Activated T-helper 17 cell treated with anti-CD3 and anti-CD28 coated beads, Interleukin-2, amount 50 U/mL, for 72 hours (primary cell): ENCODE results near the gene FOXD2. TPM values are rescaled to one million over a fixed set of nuclear protein-coding genes. Genes with fewer than 3 reads are reported as not detected.

ENCODE experiments used
- ATAC-seq: fragments of 150-1000 bp; cut with Tn5 transposase; replicated peaks from 2 replicates; pipeline ENCODE4 v1.10.0; 2021; ENCODE audit warnings: mild to moderate bottlenecking, moderate library complexity
- H3K27ac Mint-ChIP-seq: one replicate; pipeline ENCODE4 v1.8.0; 2022; ENCODE audit warnings: mixed read lengths
- H3K27me3 Mint-ChIP-seq: one replicate; pipeline ENCODE4 v1.8.0; 2022; ENCODE audit warnings: mixed read lengths
- H3K36me3 Mint-ChIP-seq: one replicate; pipeline ENCODE4 v1.8.0; 2022; ENCODE audit warnings: low read depth, mild to moderate bottlenecking, mixed read lengths
- H3K4me1 Mint-ChIP-seq: one replicate; pipeline ENCODE4 v1.8.0; 2022; ENCODE audit warnings: mixed read lengths
- H3K4me3 Mint-ChIP-seq: one replicate; pipeline ENCODE4 v1.8.0; 2022; ENCODE audit warnings: mild to moderate bottlenecking, mixed read lengths
- H3K9me3 Mint-ChIP-seq: one replicate; pipeline ENCODE4 v1.8.0; 2022; ENCODE audit warnings: mixed read lengths
- total RNA-seq, 2 donors: library from RNA; stranded (reverse); gene quantifications; one replicate each; pipeline ENCODE4 v1.2.3, GENCODE V29; 2022

FOXD2 gene
- total RNA-seq, 2 donors from 2014 or later, result 0.19 to 0.29 TPM

DNA sequence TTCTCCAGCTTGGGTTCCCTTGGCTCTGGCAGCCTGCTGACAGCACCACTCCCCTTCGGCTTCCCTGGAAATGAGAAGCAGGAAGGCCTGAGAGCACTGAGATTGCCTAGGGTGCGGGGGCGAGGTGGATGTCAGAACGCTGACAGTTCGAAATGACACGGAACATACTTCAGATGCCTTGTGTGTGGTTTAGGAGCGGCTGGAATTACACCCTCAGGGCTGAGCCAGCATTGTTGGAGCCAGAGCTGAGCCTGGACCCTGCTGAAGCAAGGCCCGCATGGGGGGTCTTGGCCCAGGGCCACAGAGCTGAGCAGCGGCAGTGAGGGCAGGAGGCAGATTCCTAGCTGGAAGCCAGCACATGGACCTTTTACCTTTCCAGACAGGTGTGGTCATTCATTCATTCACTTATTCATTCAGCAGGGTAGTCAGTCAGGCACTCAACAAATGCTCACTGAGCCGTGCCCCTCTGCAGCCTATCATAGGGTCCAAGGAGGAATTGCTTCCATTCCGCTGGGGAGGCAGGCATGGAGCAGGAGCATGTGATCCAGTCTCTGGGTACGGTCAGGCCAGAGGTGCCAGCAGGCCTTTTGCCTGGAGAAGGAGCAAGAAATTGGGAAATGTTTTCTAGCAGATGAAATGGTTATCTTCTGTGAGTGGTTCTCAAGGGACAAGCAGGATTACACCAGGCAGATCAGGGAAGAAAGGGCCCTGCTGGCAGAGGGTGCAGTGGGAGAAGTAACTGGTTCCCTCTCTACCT, 28.4 kb upstream of the FOXD2 start:
- Mint-ChIP-seq H3K4me1 (no peaks in the 10 kb centered on the region), H3K4me3 (no peak overlapping the region), H3K27me3 (peaks cover 10% of the 10 kb centered on the region), H3K27ac (no peak overlapping the region), H3K36me3 (no peaks in the 10 kb centered on the region), H3K9me3 (no peaks in the 10 kb centered on the region)
- ATAC-seq, result no peak

GRCh38 chr1:47410068-47410455, 27.8 kb upstream of the FOXD2 start:
- Mint-ChIP-seq H3K4me3 (no peak overlapping the region), H3K36me3 (no peaks in the 10 kb centered on the region), H3K4me1 (no peaks in the 10 kb centered on the region), H3K27ac (no peak overlapping the region), H3K9me3 (no peaks in the 10 kb centered on the region), H3K27me3 (peaks cover 9% of the 10 kb centered on the region)
- no peak for ATAC-seq

DNA sequence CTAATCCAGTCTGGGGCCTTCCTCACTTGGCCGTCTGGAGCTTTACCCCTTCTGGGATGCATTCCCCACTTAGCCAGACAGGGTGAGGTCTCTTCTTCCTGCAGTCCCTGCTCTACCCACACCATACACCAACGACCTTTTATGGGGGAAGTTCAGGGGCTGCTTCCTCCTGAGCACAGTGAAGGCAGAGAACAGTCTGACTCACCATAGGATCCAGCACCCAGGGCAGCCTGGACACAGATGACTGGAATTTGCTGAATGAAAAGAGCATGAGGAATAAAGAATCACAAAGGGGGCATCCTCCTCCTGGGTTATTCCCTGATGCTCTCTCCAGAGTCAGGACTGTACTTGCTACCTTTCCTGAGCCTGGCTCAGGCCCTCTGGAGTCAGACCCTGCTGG, 26.4 kb upstream of the FOXD2 start:
- Mint-ChIP-seq H3K9me3 (no peaks in the 10 kb centered on the region), H3K27ac (no peak overlapping the region), H3K4me3 (no peak overlapping the region), H3K36me3 (no peaks in the 10 kb centered on the region), H3K4me1 (no peaks in the 10 kb centered on the region), H3K27me3 (peaks cover 17% of the 10 kb centered on the region)
- no peak for ATAC-seq

- H3K27me3 Mint-ChIP-seq, result peaks cover 21% of the 10 kb centered on the region
- peaks cover 2% of the 10 kb centered on the region for H3K4me1 Mint-ChIP-seq
- no peak for ATAC-seq
- H3K36me3 Mint-ChIP-seq, result peaks cover 3% of the 10 kb centered on the region
- no peaks in the 10 kb centered on the region for H3K9me3 Mint-ChIP-seq
- no peak overlapping the region for H3K27ac Mint-ChIP-seq
- H3K4me3 Mint-ChIP-seq, result no peak overlapping the region
Observed at GRCh38 chr1:47412437-47412836, 25.4 kb upstream of the FOXD2 start.

DNA sequence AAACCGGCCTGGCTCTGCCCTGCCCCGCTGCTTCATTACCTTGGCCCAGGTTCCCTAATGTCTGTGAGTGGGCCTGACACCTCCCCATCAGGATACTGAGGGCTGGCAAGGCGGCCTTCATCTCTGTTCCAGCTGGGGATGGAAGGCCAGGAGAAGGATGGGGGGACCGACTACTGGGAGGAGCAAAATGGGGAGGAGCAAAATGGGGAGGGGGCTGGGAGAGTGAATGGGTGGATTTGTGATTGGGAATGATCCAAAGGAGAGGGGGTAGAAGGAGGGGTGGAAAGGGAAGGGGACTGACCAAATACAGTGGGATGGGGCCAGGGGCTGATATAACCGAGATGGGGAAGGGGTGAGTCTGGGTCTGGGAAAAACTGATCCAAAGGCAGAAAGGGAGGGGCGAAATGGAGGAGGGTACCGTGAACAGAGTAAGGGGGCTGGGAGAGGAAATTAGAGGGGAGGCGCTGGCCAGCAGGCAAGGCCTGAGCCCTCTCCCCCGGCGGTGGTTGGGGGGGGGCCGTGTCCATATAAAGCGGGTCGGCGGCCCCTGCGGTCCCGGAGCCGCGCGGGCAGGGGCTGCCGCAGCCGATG, 22.0 kb upstream of the FOXD2 start, which contains the start of gene FOXE3:
FOXE3 (plus strand) TSS at position 558 of the 591 bp plus-strand sequence; CDS start at position 589, 31 bp downstream.
- Mint-ChIP-seq H3K9me3 (no peaks in the 10 kb centered on the region), H3K4me3 (peak within 1 kb of the TSS; percentile 44), H3K4me1 (peaks cover 7% of the 10 kb centered on the region), H3K27ac (no peak within 1 kb of the TSS), H3K36me3 (peaks cover 10% of the 10 kb centered on the region), H3K27me3 (peaks cover 32% of the 10 kb centered on the region)
- no peak for ATAC-seq

DNA sequence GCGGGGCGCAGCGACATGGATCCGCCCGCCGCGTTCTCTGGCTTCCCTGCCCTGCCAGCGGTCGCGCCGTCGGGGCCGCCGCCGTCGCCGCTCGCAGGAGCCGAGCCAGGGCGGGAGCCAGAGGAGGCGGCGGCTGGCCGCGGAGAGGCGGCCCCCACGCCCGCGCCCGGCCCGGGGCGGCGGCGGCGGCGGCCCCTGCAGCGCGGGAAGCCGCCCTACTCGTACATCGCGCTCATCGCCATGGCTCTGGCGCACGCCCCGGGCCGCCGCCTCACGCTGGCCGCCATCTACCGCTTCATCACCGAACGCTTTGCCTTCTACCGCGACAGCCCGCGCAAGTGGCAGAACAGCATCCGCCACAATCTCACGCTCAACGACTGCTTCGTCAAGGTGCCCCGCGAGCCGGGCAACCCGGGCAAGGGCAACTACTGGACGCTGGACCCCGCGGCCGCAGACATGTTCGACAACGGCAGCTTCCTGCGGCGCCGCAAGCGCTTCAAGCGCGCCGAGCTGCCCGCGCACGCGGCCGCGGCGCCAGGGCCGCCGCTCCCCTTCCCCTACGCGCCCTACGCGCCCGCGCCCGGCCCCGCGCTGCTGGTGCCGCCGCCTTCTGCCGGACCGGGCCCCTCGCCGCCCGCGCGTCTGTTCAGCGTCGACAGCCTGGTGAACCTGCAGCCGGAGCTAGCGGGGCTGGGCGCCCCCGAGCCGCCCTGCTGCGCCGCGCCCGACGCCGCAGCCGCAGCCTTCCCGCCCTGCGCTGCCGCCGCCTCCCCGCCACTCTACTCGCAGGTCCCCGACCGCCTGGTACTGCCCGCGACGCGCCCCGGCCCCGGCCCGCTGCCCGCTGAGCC, 21.3 kb upstream of the FOXD2 start:
- Mint-ChIP-seq H3K36me3 (peaks cover 10% of the 10 kb centered on the region), H3K27me3 (peaks cover 32% of the 10 kb centered on the region), H3K27ac (no peak overlapping the region), H3K4me3 (peak overlapping the region; percentile 44), H3K4me1 (peaks cover 7% of the 10 kb centered on the region), H3K9me3 (no peaks in the 10 kb centered on the region)
- ATAC-seq, result peak; percentile 39

DNA sequence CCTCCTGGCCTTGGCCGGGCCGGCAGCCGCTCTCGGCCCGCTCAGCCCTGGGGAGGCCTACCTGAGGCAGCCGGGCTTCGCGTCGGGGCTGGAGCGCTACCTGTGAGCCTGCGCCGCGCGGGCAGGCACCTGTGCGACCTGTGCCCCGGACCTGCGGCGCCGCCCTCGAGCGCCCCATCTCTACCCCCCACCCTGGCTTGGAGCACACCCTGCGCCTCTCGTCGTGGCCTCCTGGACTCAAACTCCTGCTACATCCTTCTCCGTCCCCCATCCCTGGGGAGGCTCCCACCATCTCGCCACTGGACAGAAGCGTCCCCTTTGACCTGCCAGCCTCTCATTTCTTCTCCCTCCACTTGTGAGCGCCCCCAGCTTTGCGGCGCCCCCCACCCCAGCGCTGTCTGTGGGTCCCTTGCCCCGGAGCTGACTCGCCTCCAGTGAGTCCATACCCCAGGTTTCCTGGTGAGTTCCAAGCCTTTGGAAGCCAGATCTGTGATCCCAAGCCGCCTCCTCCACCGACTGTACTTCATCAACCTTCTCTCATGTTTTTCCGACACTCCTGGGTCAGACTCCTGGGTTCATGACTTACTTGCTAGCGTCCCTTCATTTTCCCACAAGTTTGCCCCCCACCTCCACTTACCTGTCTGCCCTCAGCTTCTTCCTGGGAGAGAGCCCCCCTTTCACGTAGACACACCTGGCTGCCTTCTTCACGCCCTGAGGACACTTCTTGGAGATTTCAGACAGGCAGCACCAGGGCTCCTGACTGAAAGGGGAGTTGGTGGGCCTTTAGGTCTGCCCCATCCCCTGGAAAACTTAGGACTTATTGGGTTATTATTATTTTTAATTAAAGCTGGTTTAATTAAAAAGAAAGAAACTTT, 20.4 kb upstream of the FOXD2 start:
- Mint-ChIP-seq H3K4me3 (peak overlapping the region; percentile 55), H3K9me3 (no peaks in the 10 kb centered on the region), H3K36me3 (peaks cover 10% of the 10 kb centered on the region), H3K4me1 (peaks cover 7% of the 10 kb centered on the region), H3K27ac (no peak overlapping the region), H3K27me3 (peaks cover 32% of the 10 kb centered on the region)
- ATAC-seq, result no peak

DNA sequence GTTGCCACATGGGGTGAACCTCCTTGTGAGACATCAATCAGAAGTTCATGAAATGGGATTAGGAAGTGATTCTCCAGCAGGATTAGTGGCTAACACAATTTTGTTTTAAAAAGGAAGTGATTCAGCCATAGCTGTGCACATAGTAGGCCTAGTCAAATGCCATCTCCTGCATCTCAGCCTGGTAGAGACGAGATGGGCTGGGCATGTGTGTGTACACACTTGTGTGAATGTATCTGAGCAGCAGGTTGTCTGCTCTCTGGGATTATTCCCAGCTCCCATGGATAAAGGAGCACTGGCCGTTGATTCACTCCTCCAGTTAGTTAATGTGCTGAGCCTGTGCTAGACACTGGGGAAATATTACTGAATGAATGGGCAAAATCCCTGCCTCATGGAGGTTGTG, 19.7 kb upstream of the FOXD2 start:
- Mint-ChIP-seq H3K9me3 (no peaks in the 10 kb centered on the region), H3K4me1 (peaks cover 7% of the 10 kb centered on the region), H3K36me3 (peaks cover 10% of the 10 kb centered on the region), H3K4me3 (peak overlapping the region; percentile 55), H3K27ac (no peak overlapping the region), H3K27me3 (peaks cover 32% of the 10 kb centered on the region)
- no peak for ATAC-seq

DNA sequence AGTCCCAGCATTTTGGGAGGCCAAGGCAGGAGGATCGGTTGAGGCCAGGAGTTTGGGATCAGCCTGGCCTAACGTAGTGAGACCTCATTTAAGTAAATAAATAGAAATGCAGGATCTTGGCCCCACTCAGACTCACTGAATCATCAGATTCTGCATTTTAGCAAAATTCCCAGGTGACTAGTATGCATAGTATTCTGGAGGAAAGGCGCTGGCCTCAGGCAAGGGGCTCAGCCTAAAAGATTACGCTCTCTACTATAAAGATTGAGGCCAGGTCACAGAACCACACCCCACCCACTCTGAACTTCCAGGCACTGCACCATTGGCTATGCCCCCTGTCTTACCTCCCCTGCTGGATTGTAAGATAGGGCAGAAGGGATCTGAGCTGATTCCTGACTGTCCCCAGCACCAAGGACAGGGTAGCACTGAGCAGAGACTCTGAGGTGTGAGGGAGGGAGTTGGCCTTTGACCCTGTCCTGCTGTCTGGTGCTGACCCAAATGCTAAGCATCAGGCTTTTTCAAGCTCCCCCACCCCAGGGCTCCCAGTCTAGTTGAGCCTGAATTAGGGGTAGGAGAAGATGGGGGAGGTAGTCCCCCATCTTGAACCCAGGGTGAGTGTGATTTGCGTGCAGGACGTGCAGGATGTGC, 19.0 kb upstream of the FOXD2 start:
- no peaks in the 10 kb centered on the region for H3K9me3 Mint-ChIP-seq
- H3K4me1 Mint-ChIP-seq, result peaks cover 7% of the 10 kb centered on the region
- peaks cover 10% of the 10 kb centered on the region for H3K36me3 Mint-ChIP-seq
- H3K4me3 Mint-ChIP-seq, result no peak overlapping the region
- H3K27ac Mint-ChIP-seq, result no peak overlapping the region
- H3K27me3 Mint-ChIP-seq, result peaks cover 32% of the 10 kb centered on the region
- ATAC-seq, result no peak

- H3K36me3 Mint-ChIP-seq, result peaks cover 10% of the 10 kb centered on the region
- peaks cover 7% of the 10 kb centered on the region for H3K4me1 Mint-ChIP-seq
- H3K9me3 Mint-ChIP-seq, result no peaks in the 10 kb centered on the region
- H3K4me3 Mint-ChIP-seq, result no peak overlapping the region
- ATAC-seq, result no peak
- H3K27me3 Mint-ChIP-seq, result peaks cover 20% of the 10 kb centered on the region
- no peak overlapping the region for H3K27ac Mint-ChIP-seq
Observed at GRCh38 chr1:47420547-47420946, 17.3 kb upstream of the FOXD2 start.

GRCh38 chr1:47423872-47424271, 14.0 kb upstream of the FOXD2 start:
- Mint-ChIP-seq H3K27me3 (no peaks in the 10 kb centered on the region), H3K4me1 (no peaks in the 10 kb centered on the region), H3K36me3 (no peaks in the 10 kb centered on the region), H3K4me3 (no peak overlapping the region), H3K27ac (no peak overlapping the region), H3K9me3 (no peaks in the 10 kb centered on the region)
- ATAC-seq, result no peak

GRCh38 chr1:47424336-47424982, 13.4 kb upstream of the FOXD2 start:
- Mint-ChIP-seq H3K27ac (no peak overlapping the region), H3K9me3 (no peaks in the 10 kb centered on the region), H3K4me1 (no peaks in the 10 kb centered on the region), H3K4me3 (no peak overlapping the region), H3K36me3 (no peaks in the 10 kb centered on the region), H3K27me3 (no peaks in the 10 kb centered on the region)
- peak; percentile 24 for ATAC-seq

GRCh38 chr1:47431534-47431933, 6.3 kb upstream of the FOXD2 start:
- Mint-ChIP-seq H3K27me3 (no peaks in the 10 kb centered on the region), H3K27ac (no peak overlapping the region), H3K4me1 (peaks cover 9% of the 10 kb centered on the region), H3K36me3 (peaks cover 23% of the 10 kb centered on the region), H3K9me3 (no peaks in the 10 kb centered on the region), H3K4me3 (no peak overlapping the region)
- no peak for ATAC-seq
